Erythroblast (primary cell): ENCODE data around the gene PATJ.

Experiments
- GATA1 ChIP-seq: IDR thresholded peaks from 2 replicates; pipeline ENCODE4 v1.6.1; 2011; ENCODE audit warnings: low read depth, mild to moderate bottlenecking, control low read depth, low read length, moderate library complexity
- POLR2A ChIP-seq: IDR thresholded peaks from 2 replicates; pipeline ENCODE4 v1.6.1; 2011; ENCODE audit warnings: mild to moderate bottlenecking, low read length

GRCh38 chr1:61776091-61776490 lies 33.8 kb downstream of the PATJ start:
- TF ChIP-seq POLR2A: no peak
- no peak for TF ChIP-seq GATA1
